GM18505 (cell line): ENCODE measurements around the gene RAPGEF3.

Experiments used
- ATAC-seq: cut with Tn5 transposase; IDR thresholded peaks from one replicate; pipeline ENCODE4 v1.9.1; 2021; ENCODE audit not compliant: unreplicated experiment
- POLR2A ChIP-seq: IDR thresholded peaks from 4 replicates; pipeline ENCODE4 v1.6.1; 2011; ENCODE audit warnings: borderline replicate concordance; ENCODE audit not compliant: insufficient read depth, insufficient read length; ENCODE audit errors: extremely low read depth

The RAPGEF3 gene

DNA sequence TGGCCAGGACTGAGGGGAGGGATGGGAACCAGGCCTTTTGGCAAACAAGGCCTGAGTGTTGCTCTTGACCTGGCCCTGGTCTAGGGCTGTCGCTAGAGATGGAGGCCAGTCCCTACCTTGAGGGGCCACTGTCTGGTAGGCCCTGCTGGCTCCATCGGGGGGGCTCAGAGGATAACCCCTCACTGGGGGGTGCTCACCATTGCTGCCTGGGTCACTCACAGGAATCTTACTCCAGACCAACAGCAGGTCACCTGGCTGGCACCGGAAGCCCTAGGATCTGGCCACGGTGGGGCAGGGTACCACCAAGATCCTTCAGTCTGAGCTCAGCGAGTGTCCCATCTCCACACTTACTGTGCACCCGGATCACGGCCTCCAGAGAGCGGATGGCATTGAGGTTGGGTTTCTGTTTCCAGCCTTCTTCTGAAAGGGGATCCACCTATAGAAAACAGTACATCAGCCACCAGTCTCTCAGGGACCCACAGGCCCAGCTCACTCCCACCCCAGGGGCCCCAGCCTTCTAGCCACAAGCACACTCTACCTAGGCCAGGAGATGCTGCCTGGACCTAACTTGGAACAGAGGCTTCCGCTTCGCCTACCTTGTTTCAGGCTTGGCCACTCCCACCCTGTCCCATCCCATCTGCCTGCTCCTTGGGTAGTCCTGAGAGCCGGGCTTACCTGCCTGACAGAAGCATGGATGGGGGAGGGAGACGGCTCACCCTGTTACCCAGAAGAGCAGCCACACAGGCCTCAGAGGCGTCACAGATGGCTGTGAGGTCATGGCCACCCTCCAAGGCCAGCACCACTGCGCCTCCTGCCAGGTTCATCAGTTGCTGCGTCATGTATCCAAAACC, 26.6 kb upstream of the RAPGEF3 start:
- no peak for TF ChIP-seq POLR2A
- ATAC-seq, result no peak

DNA sequence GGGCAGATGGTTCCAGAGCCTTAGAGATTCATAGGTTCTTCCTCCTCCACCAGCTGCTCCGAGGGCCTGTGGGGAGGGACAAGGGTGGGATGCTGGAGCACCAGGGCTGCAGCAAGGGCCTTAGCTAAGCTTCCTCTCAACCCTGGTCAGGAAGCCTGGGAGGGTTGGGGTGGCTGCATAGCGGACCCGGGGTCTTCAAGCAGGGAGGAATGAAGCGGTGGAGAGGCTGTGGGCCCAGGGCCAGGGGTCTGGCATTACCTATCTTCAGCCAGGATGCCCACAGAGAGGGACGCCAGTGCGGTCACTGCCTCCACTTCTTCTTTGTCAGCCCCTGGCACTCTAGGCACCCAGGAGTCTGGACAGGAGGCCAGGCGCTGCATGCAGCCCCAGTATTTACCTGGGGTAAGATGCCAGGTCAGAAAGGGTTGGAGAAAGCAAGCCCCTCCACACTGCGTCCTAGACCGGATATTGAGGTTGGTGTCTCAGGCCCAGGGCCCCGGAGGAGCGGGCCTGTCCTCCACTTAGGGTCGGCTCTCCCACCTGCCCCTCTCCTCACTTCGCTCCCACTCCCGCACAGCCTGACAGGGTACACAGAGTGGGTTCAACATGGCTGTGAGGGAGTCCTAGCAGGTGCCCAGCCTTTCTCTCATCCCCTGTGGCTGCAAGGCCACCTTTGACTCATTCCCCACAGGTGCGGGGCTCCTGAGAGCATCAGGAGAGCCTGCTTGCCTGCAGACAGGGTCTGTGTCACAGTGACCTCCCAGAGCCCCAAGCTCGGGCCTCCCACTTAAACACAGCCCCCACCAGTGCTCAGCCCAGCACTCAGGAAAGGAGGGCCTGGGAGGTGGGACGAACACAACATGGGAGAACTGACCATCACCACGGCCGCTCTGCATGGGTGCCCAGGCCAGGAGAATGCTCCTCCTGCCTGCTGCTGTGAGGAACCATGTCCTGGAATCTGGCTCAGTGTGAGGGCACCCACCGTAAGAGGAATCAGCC, 25.4 kb upstream of the RAPGEF3 start:
- TF ChIP-seq POLR2A, result no peak
- ATAC-seq, result no peak

GRCh38 chr12:47783024-47783755, 24.5 kb upstream of the RAPGEF3 start:
- no peak for ATAC-seq
- TF ChIP-seq POLR2A, result no peak

DNA sequence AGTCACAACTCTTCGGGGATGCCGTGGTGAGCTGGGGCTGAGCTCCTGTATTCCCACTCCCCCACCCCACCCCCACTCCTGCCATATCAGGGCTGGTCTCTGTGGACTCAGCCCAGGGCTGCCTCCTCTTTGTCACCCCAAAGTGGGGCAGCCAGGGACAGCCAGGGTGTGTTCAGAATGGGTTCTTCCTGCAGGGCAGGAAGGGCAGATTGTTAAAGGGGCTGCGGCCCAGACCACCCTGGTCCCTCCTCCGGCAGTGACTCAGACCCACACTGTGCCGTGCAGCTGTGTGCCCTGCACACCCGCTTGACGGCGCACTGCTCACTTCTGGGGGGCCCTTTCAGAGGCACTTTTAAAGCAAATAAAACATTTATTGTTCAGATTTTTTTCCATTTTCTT, 23.7 kb upstream of the RAPGEF3 start:
- no peak for ATAC-seq
- no peak for TF ChIP-seq POLR2A

- no peak for TF ChIP-seq POLR2A
- ATAC-seq, result no peak
Measured at GRCh38 chr12:47781479-47782371, 23.0 kb upstream of the RAPGEF3 start.

- no peak for TF ChIP-seq POLR2A
- no peak for ATAC-seq
Measured at GRCh38 chr12:47779943-47780504, 21.3 kb upstream of the RAPGEF3 start.

- no peak for TF ChIP-seq POLR2A
- ATAC-seq, result peak; percentile 67
Measured at GRCh38 chr12:47779301-47779942, 20.7 kb upstream of the RAPGEF3 start.

GRCh38 chr12:47778881-47779280, 20.2 kb upstream of the RAPGEF3 start:
- no peak for TF ChIP-seq POLR2A
- no peak for ATAC-seq

DNA sequence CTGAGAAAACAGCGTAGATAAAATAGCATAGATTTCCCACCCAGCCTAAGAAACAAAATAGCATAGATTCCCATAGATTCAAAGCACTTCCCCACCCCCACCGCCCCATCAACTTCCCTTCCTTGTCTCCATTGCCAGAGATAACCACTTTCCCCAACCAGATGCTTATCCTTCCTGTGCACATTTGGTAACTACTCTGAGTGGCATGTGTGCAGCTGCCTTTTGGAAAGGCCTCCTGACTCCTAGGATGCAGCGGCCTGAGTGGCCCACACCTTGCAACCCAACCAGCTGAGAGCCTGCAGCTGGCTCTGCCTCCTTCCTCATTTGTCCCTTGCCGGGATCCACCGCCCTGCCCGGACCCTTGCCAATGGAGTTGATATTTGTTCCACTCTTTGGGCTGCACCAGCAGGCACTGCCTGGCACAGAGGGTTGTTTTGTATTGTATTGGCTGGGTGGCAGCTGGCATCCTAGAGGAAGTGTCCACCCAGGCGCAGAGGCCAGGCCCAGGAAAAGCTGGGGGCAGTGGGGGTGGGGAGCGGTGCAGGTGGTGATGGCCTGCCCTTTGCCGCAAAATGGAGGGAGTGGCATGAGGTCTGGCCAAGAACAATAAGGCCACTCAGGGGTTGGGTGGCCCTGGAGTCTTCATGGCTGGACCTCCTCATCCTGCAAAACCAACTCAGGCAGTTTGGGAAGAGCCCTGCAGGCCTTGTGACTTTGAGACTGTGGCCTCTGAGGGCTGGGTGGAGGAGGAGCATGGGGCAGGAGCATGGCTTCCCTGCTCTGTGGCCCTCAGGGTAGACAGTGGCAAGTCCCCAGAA, 19.3 kb upstream of the RAPGEF3 start:
- ATAC-seq, result no peak
- no peak for TF ChIP-seq POLR2A

- no peak for ATAC-seq
Measured at GRCh38 chr12:47777151-47777550, 18.5 kb upstream of the RAPGEF3 start.

GRCh38 chr12:47776471-47777143, 17.9 kb upstream of the RAPGEF3 start:
- TF ChIP-seq POLR2A, result no peak

More at GRCh38 chr12:47777151-47777550, 18.5 kb upstream of the RAPGEF3 start:
- TF ChIP-seq POLR2A, result no peak

More at GRCh38 chr12:47776471-47777143, 17.9 kb upstream of the RAPGEF3 start:
- ATAC-seq, result no peak
